Measurements from ENCODE around the gene POU2F2.

DNA sequence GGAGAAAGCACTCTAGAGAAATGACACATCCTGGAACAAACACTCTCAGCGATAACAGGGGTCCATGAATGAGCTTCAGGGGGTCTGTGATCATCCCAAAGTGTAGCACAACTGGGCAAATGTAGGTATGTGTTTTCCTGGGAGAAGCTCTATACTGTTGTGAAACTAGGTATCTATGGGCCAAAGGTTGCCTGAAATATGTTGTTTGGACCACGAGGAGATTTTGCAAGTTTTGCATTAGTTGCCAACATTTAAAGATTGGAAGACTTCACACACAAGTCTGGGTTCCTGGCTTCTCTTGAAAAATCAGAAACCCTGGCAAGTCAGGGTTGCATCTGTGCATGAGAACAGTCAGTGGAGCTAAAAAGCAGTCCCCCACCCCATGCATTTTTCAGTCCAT is 26.7 kb upstream of the POU2F2 start:
- TF ChIP-seq, protein P1, sequence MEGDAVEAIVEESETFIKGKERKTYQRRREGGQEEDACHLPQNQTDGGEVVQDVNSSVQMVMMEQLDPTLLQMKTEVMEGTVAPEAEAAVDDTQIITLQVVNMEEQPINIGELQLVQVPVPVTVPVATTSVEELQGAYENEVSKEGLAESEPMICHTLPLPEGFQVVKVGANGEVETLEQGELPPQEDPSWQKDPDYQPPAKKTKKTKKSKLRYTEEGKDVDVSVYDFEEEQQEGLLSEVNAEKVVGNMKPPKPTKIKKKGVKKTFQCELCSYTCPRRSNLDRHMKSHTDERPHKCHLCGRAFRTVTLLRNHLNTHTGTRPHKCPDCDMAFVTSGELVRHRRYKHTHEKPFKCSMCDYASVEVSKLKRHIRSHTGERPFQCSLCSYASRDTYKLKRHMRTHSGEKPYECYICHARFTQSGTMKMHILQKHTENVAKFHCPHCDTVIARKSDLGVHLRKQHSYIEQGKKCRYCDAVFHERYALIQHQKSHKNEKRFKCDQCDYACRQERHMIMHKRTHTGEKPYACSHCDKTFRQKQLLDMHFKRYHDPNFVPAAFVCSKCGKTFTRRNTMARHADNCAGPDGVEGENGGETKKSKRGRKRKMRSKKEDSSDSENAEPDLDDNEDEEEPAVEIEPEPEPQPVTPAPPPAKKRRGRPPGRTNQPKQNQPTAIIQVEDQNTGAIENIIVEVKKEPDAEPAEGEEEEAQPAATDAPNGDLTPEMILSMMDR (IDR thresholded peaks at IDR 0.05): no peak
- no peak for TF ChIP-seq POLR2A (IDR thresholded peaks at IDR 0.05)

Data from adrenal gland (tissue), 5 donors.